ENCODE data around the gene KCNQ2.

KCNQ2 gene

DNA sequence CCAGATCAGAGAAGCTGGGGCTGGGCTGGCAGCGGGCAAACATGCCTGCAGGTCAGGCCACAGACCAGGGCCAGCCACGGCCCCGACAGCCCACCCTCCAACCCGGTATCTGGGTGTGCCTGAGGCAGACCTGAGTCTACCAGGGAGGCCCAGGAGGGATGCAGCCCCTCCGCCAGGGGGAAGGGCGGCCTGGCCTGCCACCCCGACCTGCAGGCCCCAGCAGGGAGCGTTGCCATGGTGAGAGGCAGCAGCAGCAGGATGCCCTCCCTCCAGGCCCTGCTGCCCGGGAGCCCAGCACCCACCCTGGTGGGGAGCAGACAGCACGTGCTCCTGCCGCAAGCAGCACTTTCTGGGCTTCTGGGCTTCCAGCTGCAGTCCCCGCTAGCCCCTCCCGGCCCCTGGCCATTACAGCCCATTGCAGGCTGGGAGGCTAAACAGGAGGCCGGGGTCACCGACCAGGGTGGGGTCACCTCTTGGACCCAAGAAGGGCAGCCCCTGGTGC, 30.3 kb upstream of the KCNQ2 start:
- DNase-seq (ENCODE audit: low spot score) = no peak
- in situ Hi-C loops (cut with MboI; ENCODE audit: low sequenced_read_pairs, unreplicated experiment) = no loop called here
- TF ChIP-seq CTCF (IDR thresholded peaks at IDR 0.05; ENCODE audit: borderline replicate concordance, control extremely low read depth, extremely low read depth, insufficient read depth, missing control alignments) = no peak

DNA sequence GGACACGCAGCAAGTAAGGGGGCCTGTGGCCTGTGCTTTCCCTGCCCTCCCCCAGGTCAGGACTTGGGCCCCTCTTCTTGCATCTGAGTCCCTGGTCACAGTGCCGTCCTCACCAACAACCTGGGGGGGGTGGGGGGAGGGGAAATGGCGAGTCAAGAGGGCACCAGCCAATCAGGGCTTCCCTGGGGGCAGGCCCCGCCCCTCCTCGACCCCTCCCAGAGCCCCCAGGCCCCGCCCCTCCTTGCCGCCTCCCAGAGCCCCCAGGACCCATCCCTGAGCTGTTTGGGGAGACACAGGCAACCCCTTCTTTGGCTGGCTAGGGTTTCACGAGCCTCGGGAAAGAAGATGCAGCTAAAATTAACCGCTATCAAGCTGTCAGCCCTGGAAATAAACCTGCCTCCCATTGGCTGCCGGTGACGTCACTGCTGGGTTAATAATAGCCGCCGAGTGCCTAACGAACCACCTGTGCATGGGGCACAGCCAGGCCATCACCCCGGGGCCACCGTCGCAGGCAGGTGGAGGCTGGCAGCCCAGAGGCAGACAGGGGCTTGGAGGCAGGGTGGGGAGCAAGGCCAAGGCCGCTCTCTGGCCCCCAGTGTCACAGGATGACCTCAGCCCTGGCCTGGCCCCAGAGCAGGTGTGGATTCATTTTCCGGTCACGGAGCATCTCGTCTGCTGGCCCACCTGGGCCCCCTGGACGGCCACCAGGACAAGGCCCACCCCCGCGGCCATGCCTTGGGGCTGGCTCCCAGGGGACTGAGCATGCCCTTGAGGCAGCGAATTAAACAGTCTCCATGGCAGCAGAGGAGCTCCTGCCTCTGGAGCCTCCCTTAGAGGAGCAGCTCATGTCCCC, 29.6 kb upstream of the KCNQ2 start:
- no peak for TF ChIP-seq CTCF (IDR thresholded peaks at IDR 0.05; ENCODE audit: borderline replicate concordance, control extremely low read depth, extremely low read depth, insufficient read depth, missing control alignments)
- no peak for DNase-seq (ENCODE audit: low spot score)
- in situ Hi-C loops (cut with MboI; ENCODE audit: low sequenced_read_pairs, unreplicated experiment) = no loop called here

DNA sequence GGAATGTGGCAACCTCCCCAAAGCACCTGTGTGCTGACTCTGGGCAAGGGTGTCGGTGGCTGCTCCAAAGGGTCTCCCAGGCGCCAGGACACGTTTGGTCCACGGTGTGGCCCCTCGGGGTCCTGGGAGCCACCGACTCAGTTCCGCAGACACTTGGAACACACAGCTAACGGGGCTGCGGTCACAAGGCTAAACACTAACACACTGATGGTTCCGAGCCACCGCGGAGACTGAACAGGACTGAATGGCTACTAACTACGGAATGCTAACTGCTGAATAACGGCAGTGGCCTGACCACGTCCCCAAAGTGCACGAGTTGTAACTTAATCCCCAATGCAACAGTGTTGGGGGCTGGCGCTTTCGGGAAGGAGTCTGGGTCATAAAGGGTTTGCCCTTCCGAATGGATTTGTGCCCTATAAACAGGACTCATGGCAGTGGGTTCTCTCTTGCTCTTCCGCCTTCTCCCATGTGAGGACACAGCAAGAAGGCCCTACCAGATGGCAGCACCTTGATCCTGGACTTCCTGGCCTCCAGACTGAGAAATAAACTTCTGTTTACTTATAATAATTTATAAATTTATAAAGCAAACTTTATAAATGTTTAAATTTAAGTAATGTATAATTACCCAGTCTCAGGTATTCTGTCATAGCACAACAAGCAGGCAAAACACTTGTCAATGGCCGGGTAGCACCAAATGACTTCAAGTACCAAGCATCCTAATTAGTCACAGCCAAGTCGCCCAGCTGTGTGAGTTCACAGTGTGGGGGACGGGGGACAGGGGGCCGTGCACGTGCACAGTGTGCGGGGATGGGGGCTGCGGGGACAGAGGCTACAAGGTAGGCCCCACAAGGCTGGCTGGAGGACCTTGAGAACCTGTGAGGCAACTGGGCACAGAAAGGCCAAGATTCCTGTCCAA, 28.7 kb upstream of the KCNQ2 start:
- DNase-seq (ENCODE audit: low spot score) = no peak
- in situ Hi-C loops (cut with MboI; ENCODE audit: low sequenced_read_pairs, unreplicated experiment) = no loop called here
- no peak for TF ChIP-seq CTCF (IDR thresholded peaks at IDR 0.05; ENCODE audit: borderline replicate concordance, control extremely low read depth, extremely low read depth, insufficient read depth, missing control alignments)

DNA sequence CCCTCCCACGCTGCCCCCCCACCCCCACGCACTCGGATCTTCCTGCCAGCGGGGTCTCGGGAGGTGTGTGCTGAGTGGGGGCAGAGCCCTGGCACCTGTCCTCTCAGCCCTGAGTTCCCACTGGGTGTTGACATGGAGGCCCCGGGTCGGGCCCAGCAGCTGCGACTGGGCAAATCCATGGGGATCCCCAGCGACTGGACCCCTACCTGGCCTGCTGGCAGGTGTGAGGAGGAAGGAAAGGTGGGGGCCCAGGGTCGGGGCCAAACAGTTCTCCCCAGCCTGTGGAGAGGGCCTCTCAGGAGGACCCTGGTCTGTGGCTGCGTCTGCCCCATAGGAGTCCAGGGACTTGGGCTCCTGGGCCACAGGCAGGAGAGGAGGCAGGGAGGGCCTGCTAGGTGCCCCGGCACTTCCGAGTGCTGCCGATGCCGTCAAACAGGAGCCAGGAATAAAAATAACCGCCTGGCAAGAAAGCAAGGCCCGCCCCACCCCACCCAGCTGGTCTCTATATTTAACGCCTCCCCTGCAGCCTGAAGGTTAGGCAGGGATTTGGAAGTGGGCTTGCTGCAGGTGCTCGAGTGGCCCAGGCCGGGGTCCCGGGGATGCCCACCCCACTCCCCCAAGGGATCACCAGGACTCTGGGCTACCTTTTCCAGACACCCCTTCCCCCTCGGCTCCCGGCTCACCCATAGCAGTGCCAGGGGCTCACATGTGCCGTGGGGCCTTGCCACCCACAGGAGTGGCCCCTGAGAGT, 27.9 kb upstream of the KCNQ2 start:
- DNase-seq (ENCODE audit: low spot score) = no peak
- in situ Hi-C loops (cut with MboI; ENCODE audit: low sequenced_read_pairs, unreplicated experiment) = no loop called here
- TF ChIP-seq CTCF (IDR thresholded peaks at IDR 0.05; ENCODE audit: borderline replicate concordance, control extremely low read depth, extremely low read depth, insufficient read depth, missing control alignments) = no peak

- TF ChIP-seq CTCF (IDR thresholded peaks at IDR 0.05; ENCODE audit: borderline replicate concordance, control extremely low read depth, extremely low read depth, insufficient read depth, missing control alignments) = no peak
- no peak for DNase-seq (ENCODE audit: low spot score)
- in situ Hi-C loops (cut with MboI; ENCODE audit: low sequenced_read_pairs, unreplicated experiment) = no loop called here
These were observed 27.0 kb upstream of the KCNQ2 start for GRCh38 chr20:63499338-63499969.

Data from GM13976 (cell line).